AG09309 (cell line): ENCODE measurements around the gene GINS1.

Experiments
- DNase-seq: peaks from one replicate; pipeline ENCODE4 v3.0.0-alpha.2; 2010; ENCODE audit warnings: low read depth
- H3K4me3 ChIP-seq: 2 replicates; pipeline ENCODE4 v1.5.1; 2011; ENCODE audit warnings: mild to moderate bottlenecking, low read depth, low read length, moderate library complexity; ENCODE audit not compliant: control insufficient read depth
- CTCF ChIP-seq: IDR thresholded peaks from 2 replicates; pipeline ENCODE4 v1.5.1; 2011; ENCODE audit warnings: mild to moderate bottlenecking, low read depth, low read length, inconsistent platforms; ENCODE audit not compliant: insufficient read depth, control insufficient read depth; ENCODE audit errors: missing control alignments

GINS1 gene

GRCh38 chr20:25480156-25480555 is 72.7 kb downstream of the GINS1 start:
- no peak for DNase-seq
- TF ChIP-seq CTCF, result no peak
- no peak overlapping the region for H3K4me3 ChIP-seq

- H3K4me3 ChIP-seq, result no peak overlapping the region
- no peak for TF ChIP-seq CTCF
- no peak for DNase-seq
Observed at GRCh38 chr20:25480797-25481196, 73.3 kb downstream of the GINS1 start.

GRCh38 chr20:25481235-25481917 is 73.9 kb downstream of the GINS1 start:
- no peak overlapping the region for H3K4me3 ChIP-seq
- no peak for DNase-seq
- TF ChIP-seq CTCF, result peak; percentile 13

- H3K4me3 ChIP-seq, result no peak overlapping the region
- TF ChIP-seq CTCF, result no peak
- DNase-seq, result no peak
Observed at GRCh38 chr20:25481918-25482253, 74.4 kb downstream of the GINS1 start.

- DNase-seq, result no peak
- no peak for TF ChIP-seq CTCF
- H3K4me3 ChIP-seq, result no peak overlapping the region
Observed at GRCh38 chr20:25483431-25484132, 76.1 kb downstream of the GINS1 start.

- no peak for DNase-seq
- no peak overlapping the region for H3K4me3 ChIP-seq
- no peak for TF ChIP-seq CTCF
Observed at GRCh38 chr20:25484224-25484846, 76.9 kb downstream of the GINS1 start.
